Endodermal cell (in vitro differentiated cells): ENCODE results near the gene PRICKLE2. TPM values are rescaled to one million over a fixed set of nuclear protein-coding genes. Genes with fewer than 3 reads are reported as not detected.
"Not testable (repeated sequence)": the region's sequence is repeated elsewhere in the genome, so short reads cannot be mapped to it uniquely, and the experiment has no call there.

Experiments used
- DNase-seq: peaks from one replicate; pipeline ENCODE4 v3.0.0-alpha.2; 2017
- H3K27ac ChIP-seq: 2 replicates; pipeline ENCODE4 v1.5.1; 2013; ENCODE audit warnings: mild to moderate bottlenecking, low read depth, low read length, moderate library complexity
- H3K27me3 ChIP-seq: 2 replicates; pipeline ENCODE4 v1.6.1; 2013; ENCODE audit warnings: mild to moderate bottlenecking, low read length, moderate library complexity; ENCODE audit not compliant: insufficient read depth, control insufficient read depth, poor library complexity, severe bottlenecking
- H3K36me3 ChIP-seq: 2 replicates; pipeline ENCODE4 v1.7.0; 2013; ENCODE audit warnings: mild to moderate bottlenecking, low read length, moderate library complexity; ENCODE audit not compliant: control insufficient read depth, insufficient read depth
- H3K4me1 ChIP-seq: one replicate; pipeline ENCODE4 v1.7.0; 2013; ENCODE audit warnings: low read length; ENCODE audit not compliant: control insufficient read depth, insufficient read depth
- H3K4me3 ChIP-seq: 2 replicates; pipeline ENCODE4 v1.5.1; 2013; ENCODE audit warnings: mild to moderate bottlenecking, low read length, moderate library complexity
- H3K9ac ChIP-seq: 2 replicates; pipeline ENCODE4 v1.6.1; 2013; ENCODE audit warnings: mild to moderate bottlenecking, low read length, moderate library complexity; ENCODE audit not compliant: poor library complexity, severe bottlenecking; ENCODE audit errors: extremely low read depth
- H3K9me3 ChIP-seq: 2 replicates; pipeline ENCODE4 v1.6.1; 2013; ENCODE audit warnings: mild to moderate bottlenecking, low read length, moderate library complexity; ENCODE audit not compliant: control insufficient read depth
- H3K27ac Mint-ChIP-seq: 2 replicates; pipeline ENCODE4 v1.8.0; 2020; ENCODE audit warnings: mixed read lengths
- H3K27me3 Mint-ChIP-seq: 2 replicates; pipeline ENCODE4 v1.8.0; 2021; ENCODE audit warnings: mild to moderate bottlenecking, mixed read lengths; ENCODE audit not compliant: insufficient read depth
- H3K36me3 Mint-ChIP-seq: 2 replicates; pipeline ENCODE4 v1.8.0; 2020; ENCODE audit warnings: low read depth, mixed read lengths
- H3K4me1 Mint-ChIP-seq: 2 replicates; pipeline ENCODE4 v1.8.0; 2020; ENCODE audit warnings: mixed read lengths
- H3K4me3 Mint-ChIP-seq: 2 replicates; pipeline ENCODE4 v1.8.0; 2020; ENCODE audit warnings: mild to moderate bottlenecking, moderate library complexity, mixed read lengths
- H3K9me3 Mint-ChIP-seq: 2 replicates; pipeline ENCODE4 v1.8.0; 2020; ENCODE audit warnings: mild to moderate bottlenecking, mixed read lengths
- CTCF ChIP-seq: fragments of 200-600 bp; sonication (generic); conservative IDR thresholded peaks from 2 replicates; pipeline ENCODE4 v1.5.0; 2021; ENCODE audit warnings: antibody characterized with exemption, mild to moderate bottlenecking
- WGBS, 2 experiments: methylation state at CpG; one replicate each; pipeline versions ENCODE4 v1.1.5 to v1.1.7; 2013; ENCODE audit warnings: missing lambda C conversion rate in 2 of 2, mixed read lengths in 1 of 2; ENCODE audit not compliant: insufficient coverage in 1 of 2, insufficient read length in 1 of 2; 5-methylcytosine and 5-hydroxymethylcytosine counted together
- total RNA-seq, 2 donors: library from RNA; stranded (reverse); fragmentation: NEBNext Ultra II Directional in 1 of 2; extraction: Animal tissue kit (Norgen Biotek cat#: 25700) in 1 of 2; gene quantifications; 2 replicates in 1 of 2; 3 replicates in 1 of 2; pipeline ENCODE4 v1.2.1, GENCODE V29; 2021

PRICKLE2 gene
- total RNA-seq, 2 donors from 2014 or later: 8.5 to 10.4 TPM

GRCh38 chr3:64093211-64093610 is 132.1 kb downstream of the PRICKLE2 start:
- H3K27me3 Mint-ChIP-seq: no peaks in the 10 kb centered on the region

GRCh38 chr3:64091501-64091900 is 133.8 kb downstream of the PRICKLE2 start:
- H3K27ac Mint-ChIP-seq: no peak overlapping the region
- no peaks in the 10 kb centered on the region for H3K9me3 Mint-ChIP-seq
- peaks cover 66% of the 10 kb centered on the region for H3K4me1 Mint-ChIP-seq

More at GRCh38 chr3:64093211-64093610, 132.1 kb downstream of the PRICKLE2 start:
- Mint-ChIP-seq H3K36me3 (no peaks in the 10 kb centered on the region), H3K27ac (no peak overlapping the region), H3K4me1 (peaks cover 68% of the 10 kb centered on the region), H3K9me3 (no peaks in the 10 kb centered on the region), H3K4me3 (no peak overlapping the region)
- no peak for TF ChIP-seq CTCF
- H3K9ac ChIP-seq: no peak overlapping the region
- H3K27ac ChIP-seq: no peak overlapping the region
- no peak overlapping the region for H3K4me3 ChIP-seq
- no peaks in the 10 kb centered on the region for H3K9me3 ChIP-seq
- H3K4me1 ChIP-seq: peaks cover 12% of the 10 kb centered on the region
- H3K27me3 ChIP-seq: peaks cover 9% of the 10 kb centered on the region
- H3K36me3 ChIP-seq: no peaks in the 10 kb centered on the region
- DNase-seq: no peak

GRCh38 chr3:64089386-64089785 is 135.9 kb downstream of the PRICKLE2 start:
- H3K27me3 Mint-ChIP-seq, H3K9me3 Mint-ChIP-seq, H3K4me1 ChIP-seq, H3K4me3 Mint-ChIP-seq, H3K9ac ChIP-seq, H3K36me3 ChIP-seq, H3K27ac ChIP-seq, H3K27me3 ChIP-seq, DNase-seq, H3K4me3 ChIP-seq, H3K9me3 ChIP-seq, H3K36me3 Mint-ChIP-seq: not testable (repeated sequence)
- Mint-ChIP-seq H3K27ac (peak overlapping the region; percentile 86), H3K4me1 (peaks cover 58% of the 10 kb centered on the region)
- WGBS, 2 experiments: 57% methylated on average over 4 of the region's 4 CpGs; no CpG with 5 or more reads in 1 of the 2 experiments

More at GRCh38 chr3:64091501-64091900, 133.8 kb downstream of the PRICKLE2 start:
- no peaks in the 10 kb centered on the region for H3K27me3 Mint-ChIP-seq
- H3K36me3 Mint-ChIP-seq: no peaks in the 10 kb centered on the region
- Histone ChIP-seq H3K27me3 (peaks cover 9% of the 10 kb centered on the region), H3K4me1 (peaks cover 12% of the 10 kb centered on the region), H3K9me3 (no peaks in the 10 kb centered on the region), H3K4me3 (no peak overlapping the region), H3K36me3 (no peaks in the 10 kb centered on the region), H3K9ac (no peak overlapping the region), H3K27ac (no peak overlapping the region)
- no peak overlapping the region for H3K4me3 Mint-ChIP-seq
- TF ChIP-seq CTCF: no peak
- WGBS, 2 experiments: 90 to 96% methylated on average over 1 of the region's 1 CpG
- DNase-seq: peak; percentile 25
